Spleen (tissue), 7 donors: ENCODE measurements around the gene CHD1.

Experiments used
- CTCF ChIP-seq, 11 experiments: fragments of 200-600 bp in 7 of 11; fragments of 450-650 bp in 4 of 11; sonication (generic) in 4 of 11; IDR thresholded peaks in 8 of 11; conservative IDR thresholded peaks in 3 of 11; 1 replicate in 7 of 11; 2 replicates in 4 of 11; pipeline versions ENCODE4 v1.4.0 to v1.8.0; 2016 to 2021; ENCODE audit warnings: antibody characterized with exemption in 11 of 11, inconsistent platforms in 4 of 11, mild to moderate bottlenecking in 1 of 11
- POLR2A ChIP-seq, 3 donors: fragments of 450-650 bp; IDR thresholded peaks; one replicate each; pipeline ENCODE4 v1.5.1; 2017; ENCODE audit warnings: antibody characterized with exemption in 3 of 3, mild to moderate bottlenecking in 1 of 3
- POLR2AphosphoS5 ChIP-seq, 3 donors: sonication (generic); formaldehyde crosslinking; IDR thresholded peaks; one replicate each; pipeline ENCODE4 v1.5.1; 2017; ENCODE audit warnings: antibody characterized with exemption in 3 of 3
- donor health status: DM: no; HTN: no; CAD: no; lungs with moderate emphysema.
- donor health status: DM: no; HTN: no; CAD: no.
- donor health status: DM: no; HTN: no; CAD: no.

DNA sequence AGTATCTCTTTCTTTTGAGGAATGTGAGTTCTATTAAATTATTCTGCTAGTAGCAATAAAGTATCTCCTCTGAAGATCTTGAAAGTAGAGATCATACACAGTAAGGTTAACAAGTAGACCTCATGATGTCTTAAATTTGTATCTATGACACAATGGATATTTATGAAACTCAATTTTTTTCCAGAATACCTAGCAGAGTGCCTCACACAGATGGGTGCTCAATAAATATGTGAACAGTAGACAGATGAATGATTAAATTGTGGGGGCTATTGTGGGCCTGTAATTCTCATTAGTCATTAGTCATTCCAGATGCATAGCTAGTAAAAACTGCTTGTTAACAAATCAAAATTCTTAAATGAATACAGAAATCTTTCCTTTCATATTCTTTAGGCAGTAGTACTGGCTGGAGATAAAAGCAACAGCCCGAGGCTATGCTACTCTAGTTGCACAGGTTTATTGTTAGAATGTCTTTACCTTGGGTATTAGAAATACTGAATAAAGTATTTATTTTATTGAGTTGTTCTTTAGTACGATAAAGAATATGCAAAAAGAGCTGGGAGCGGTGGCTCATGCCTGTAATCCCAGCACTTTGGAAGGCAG lies 22.0 kb downstream of the CHD1 start:
- no peak for TF ChIP-seq CTCF (IDR thresholded peaks at IDR 0.05 in 8 of 11, conservative IDR thresholded peaks at IDR 0.05 in 3 of 11)
- no peak for TF ChIP-seq POLR2AphosphoS5 (IDR thresholded peaks at IDR 0.05)
- no peak for TF ChIP-seq POLR2A (IDR thresholded peaks at IDR 0.05)
